NCI-H2196 treated with DMSO at 0.1 percent for 48 hours (cell line): Measurements from ENCODE around the gene VWA1.
A peak's percentile ranks its signal among the peaks of the same experiment; 100 is the strongest.

Source experiments
- DNase-seq: peaks from one replicate; lab custom pipeline; 2025; ENCODE audit not compliant: unreplicated experiment; lab: John Stamatoyannopoulos, UW

VWA1 gene, protein sequence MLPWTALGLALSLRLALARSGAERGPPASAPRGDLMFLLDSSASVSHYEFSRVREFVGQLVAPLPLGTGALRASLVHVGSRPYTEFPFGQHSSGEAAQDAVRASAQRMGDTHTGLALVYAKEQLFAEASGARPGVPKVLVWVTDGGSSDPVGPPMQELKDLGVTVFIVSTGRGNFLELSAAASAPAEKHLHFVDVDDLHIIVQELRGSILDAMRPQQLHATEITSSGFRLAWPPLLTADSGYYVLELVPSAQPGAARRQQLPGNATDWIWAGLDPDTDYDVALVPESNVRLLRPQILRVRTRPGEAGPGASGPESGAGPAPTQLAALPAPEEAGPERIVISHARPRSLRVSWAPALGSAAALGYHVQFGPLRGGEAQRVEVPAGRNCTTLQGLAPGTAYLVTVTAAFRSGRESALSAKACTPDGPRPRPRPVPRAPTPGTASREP

DNA sequence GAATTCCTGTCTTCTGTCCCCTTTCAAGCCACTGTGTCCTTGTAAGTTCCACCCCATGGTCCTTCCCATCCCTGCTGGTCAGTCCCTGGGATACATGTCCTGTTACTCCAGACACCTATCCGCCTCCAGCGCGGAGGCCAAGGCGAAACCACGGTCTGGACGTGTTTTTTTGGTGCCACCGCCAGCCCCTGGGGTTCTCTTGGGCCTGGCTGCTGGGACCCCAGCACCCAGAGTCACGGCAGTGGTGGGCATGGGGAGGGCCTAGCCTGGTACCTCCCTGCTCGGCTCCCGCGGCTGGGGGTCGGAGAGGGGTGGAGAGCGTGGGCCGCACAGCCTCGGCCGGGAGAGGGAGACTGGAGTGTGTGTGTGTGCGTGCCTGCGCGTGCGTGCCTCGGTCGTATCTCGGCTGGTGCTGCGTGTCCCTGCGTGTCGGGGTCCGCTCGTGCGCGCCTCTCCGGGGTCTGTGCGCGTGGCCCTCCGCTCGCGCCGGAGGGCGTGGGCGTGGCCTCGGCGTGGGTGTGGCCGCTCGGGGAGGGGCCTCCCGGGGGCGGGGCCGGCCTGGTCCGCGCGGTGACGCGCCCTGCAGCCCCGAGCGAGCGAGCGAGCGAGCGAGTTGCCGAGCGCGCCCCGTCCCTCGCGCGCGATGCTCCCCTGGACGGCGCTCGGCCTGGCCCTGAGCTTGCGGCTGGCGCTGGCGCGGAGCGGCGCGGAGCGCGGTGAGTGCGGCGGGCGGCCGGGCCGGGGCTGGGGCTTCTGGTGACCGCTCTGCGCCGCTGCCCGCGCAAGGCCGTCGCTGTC, at the start of gene VWA1:
Gene VWA1, plus strand, starts transcription at position 585 of the 798 bp plus-strand sequence. Its CDS starts 59 bp downstream, at position 644.
- DNase-seq = peak; percentile 44

DNA sequence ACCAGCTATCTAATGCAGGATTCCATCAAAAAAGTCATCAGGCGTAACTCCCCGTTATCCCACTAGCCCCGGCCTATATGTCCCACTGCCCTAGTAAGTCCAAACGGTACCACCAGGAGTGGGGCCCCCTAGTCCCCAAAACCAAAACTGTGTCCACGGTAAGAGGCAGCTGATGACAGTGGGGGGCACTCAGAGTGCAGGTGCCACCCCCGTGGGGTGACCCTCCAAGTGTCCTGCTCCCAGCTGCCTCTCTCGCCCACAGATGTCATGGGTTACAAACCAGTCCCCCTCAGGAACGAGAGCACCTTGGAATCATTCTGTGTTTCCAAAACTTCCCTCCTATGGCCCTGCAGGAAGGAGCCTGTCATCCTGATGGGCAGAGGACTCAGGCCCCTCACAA, 49.6 kb upstream of the VWA1 start:
- no peak for DNase-seq

DNA sequence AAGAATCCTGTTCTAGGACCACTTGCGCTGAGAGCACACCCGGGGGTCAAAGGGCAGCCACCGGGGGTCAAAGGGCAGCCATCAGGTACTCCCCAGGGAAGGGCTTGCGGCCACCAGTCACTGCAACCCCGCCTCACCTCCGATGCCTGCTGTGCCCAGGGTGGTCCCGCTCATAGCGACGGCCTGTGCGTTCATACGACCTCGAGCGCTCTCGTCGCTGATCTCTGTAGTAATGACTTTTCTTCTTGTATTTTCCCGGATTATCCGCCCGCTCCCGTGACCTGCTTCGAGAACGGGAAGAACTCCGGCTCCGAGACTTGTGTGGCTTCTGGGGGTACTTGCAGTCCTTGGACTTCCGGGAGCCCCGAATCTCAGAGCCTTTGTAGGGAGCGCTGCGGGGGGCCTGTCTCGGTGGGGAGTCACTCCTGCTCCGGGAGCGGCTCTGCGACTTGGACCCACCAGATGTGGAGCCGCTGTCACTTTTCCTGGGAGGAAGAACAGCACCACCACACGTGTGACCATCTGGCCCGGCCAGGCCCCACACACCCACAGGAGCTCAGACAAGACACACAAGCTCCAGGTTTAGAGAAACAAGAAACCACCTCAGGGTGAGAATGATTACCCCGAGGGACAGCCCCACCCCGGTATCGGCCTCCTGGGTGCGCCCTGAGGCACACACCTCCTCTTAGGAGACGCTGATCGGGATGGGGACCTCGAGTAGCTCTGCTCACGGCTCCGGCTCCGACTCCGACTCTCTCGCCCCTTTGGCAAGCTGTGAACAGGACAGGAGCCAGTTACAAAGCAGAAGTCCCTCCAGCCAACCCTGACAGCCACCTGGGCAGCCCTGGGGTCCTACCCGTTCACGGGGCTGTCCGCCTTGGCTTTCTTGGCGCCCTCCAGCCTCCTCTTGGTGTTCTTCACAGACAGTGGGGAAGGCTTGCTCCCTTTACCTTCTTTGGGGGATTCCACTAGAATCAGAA, 48.1 kb upstream of the VWA1 start:
- DNase-seq = no peak

DNA sequence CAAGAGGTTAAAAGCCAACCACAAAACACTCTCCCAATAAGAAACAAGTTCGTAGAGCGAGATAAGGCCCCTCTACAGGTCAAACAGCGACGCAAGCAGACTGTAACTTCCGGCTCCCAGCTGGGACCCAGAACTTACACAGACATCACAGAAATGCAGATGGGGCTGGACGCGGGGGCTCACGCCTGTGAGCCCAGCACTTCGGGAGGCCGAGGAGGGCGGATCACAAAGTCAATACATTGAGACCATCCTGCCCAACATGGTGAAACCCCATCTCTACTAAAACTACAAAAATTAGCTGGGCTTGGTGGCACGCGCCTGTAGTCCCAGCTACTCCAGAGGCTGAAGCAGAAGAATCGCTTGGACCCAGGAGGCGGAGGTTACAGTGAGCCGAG, 47.4 kb upstream of the VWA1 start:
- no peak for DNase-seq

DNA sequence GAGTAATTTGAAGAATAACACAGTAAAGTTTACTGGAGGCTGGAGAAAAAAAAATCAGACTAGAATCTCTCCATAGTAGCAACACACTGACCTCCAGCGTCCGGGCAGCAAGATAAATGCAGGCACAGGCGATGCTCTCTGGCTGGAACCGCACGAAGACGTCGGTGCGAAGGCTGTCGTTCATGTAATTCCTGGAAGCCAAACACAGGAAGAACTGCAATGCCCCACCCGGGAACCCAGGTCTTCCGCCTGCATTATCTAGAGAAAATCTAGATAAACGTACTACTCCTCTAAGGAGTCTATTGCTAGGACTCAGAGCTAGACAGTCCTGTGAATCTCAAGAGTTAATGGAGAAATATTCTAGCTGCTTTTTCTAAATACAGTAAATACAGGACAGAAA, 44.8 kb upstream of the VWA1 start:
- no peak for DNase-seq

DNA sequence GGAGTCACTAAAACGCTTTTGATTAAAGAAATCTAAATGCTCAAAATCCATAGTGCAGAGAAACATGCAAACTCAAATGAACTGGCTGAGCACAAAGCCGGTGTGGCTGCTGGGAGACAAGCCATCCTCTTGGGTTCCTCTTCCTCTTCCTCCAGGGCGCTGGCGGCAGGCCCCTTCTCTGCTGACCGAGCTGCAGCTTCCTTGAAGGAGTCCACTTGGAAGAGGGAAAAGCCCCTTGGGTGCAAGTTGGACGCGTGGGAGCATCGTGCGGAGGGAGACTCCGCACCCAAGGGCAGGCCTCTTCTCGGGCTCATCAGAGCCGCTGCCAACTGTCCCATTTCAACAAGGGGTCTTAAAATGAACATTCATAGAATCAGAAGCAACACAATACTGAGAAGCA, 44.3 kb upstream of the VWA1 start:
- no peak for DNase-seq

DNA sequence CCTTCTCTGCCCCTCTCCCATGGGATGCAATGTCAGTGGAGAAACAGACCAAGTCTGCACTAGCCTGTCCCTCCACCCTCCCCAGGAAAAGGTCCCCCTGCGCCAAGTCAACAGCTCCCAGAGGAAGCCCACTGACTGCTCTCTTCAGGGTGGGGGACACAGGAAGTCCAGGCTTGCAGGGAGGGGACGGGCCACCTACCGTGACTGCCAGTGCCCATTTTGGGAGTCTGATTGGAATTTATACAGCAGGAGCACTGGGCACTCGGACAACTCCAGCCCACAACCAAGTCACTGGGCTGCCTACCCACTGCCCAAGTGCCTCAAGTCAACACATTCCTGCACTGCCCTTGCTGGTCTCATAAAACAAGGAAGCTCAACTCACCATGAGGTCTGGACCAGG, 42.5 kb upstream of the VWA1 start:
- no peak for DNase-seq

DNA sequence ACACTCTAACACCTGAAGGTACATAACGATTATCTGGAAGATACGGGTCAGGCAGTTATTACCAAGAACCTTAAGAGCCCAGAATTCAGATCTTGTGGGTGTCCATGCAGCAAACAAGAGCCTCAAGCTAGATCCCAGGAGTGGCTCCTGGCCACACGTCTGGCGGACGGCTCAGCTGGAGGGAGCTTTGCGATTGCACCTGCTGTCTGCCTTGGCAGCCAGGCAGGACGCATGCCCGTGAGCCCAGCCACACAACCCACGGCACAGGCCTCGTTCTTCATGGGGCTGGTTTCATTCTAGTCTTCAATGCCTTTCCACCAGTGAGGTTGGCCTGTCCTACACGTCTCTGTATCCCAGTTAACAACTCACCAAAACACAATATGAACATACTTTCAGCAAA, 42.1 kb upstream of the VWA1 start:
- no peak for DNase-seq

DNA sequence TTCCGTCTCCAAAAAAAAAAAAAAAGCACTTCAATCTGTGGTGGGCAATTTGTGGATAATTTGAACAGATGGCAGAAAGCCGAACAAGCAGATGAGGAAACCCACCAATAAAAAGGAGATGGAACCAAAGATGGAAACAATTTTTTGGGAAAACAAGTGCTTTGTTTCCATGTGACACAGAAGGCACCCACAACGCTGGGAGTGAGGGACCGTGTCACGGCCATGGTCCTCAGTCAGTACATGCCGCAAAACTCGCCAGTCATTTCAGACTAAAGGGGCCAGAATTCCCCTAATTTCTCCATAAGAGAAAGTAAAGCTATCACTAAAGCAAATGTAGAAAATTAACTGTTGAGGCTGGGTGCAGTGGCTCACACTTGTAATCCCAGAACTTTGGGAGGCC, 41.4 kb upstream of the VWA1 start:
- DNase-seq = no peak

DNA sequence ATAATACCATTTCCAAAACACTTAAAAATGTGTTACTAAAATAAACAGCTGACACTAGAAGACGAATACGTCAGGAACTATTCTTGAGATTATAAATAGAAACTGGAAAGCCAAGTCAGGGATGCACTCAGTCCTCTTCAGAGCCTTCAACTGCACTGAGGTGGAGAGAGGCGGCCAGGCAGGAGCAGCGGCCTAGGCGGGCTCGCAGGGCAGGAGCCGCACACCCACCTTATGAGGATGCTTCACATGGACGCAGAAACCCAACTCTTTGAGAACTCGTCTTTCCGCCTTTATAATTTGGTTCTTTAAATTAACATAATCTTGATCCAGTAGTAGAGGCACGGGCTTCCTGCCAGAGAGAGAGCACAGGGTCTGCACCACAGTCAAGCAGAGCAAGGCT, 40.3 kb upstream of the VWA1 start:
- DNase-seq = no peak

DNA sequence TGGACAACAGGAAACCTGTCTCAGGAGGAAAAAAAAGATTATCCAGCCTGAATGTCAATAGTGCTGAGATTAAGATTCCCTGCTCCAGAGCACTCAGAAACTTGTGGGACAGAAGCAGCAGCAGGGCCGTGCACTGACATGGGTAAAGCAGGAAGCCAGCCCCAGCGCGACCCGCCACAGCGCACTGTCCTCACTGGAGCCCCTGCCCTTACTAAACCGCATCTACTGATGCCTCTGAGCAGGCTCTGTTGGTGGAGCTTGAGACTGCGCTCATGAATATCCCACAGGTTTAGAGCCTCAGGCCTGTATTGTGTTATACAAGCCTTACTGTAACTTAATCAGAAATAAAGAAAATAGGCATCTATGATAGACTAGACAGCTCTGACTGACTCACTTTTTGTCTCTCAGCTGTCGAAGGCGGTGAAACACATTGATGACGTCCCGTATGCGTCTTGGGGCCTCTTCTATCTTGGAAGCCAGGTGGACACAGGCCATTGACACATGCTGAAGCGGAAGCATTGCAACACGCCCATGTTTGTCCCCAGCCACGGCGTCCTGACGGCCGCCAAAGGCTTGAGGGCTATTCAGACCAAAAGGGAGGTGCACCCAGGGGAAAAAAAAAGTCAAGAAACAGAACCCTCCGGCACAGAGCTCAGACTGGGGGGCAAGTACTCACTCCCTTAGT, 37.5 kb upstream of the VWA1 start:
- DNase-seq = no peak

DNA sequence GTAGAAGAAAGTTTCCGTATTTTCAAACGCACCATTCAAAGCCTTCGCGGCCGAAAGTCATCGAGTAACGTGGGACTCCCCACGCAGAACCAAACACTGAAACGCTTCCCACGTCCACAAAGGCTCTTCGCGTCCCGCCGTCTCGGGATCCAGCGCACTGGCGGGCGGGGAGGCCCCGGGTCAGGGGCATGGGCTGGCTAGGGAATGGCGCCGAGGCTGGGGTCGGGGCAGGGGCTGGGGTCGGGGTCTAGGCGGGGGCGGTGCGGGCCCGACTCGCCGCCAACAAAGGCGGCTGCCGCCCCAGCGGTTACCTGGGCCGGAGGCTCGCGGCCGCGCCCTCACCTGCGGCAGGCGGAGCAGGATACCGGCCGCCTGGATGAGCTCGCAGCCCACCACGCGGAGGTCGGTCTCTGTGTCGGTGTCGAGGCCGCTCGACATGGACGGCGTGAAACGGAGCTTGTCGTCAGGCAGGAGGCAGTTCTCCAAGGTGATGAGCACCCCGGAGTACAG, 36.8 kb upstream of the VWA1 start:
- no peak for DNase-seq

DNA sequence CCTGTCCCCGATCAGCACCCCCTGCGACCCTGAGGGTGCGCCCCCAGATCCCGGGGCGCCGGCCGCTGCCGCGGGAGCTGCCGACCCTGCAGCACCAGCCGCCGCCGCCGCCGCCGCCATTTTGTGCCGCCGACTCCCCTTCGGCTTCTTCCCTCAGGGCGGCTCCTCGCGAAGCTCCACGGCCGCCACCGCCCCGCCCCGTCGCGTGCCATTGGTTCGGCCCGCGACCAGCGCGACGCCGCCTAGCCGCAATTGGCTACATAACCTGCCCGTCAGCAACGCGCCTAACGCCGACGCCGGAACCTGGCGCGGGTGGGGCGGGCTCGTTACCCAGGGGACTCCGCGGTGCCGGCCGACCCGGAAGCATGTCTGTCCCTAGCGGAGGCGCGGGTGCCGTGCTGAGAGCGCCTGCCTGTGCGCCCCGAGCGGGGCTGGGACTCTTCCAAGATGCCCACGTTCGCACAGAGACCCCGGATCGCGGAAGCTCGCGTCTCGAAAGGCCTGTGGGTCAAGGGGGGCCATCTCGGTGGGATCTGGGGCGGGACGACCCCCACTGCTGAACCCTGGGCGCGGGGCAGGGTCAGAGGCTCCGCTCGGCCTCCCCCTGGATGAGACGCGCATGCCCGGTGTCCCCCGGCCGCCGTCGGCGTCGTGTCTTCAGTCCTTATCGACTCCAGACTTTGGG, 36.2 kb upstream of the VWA1 start, which contains the start of gene CCNL2:
Gene CCNL2, minus strand, starts transcription at position 149 of the 685 bp plus-strand sequence. Its CDS starts 29 bp downstream, at position 120.
- DNase-seq = peak; percentile 93

DNA sequence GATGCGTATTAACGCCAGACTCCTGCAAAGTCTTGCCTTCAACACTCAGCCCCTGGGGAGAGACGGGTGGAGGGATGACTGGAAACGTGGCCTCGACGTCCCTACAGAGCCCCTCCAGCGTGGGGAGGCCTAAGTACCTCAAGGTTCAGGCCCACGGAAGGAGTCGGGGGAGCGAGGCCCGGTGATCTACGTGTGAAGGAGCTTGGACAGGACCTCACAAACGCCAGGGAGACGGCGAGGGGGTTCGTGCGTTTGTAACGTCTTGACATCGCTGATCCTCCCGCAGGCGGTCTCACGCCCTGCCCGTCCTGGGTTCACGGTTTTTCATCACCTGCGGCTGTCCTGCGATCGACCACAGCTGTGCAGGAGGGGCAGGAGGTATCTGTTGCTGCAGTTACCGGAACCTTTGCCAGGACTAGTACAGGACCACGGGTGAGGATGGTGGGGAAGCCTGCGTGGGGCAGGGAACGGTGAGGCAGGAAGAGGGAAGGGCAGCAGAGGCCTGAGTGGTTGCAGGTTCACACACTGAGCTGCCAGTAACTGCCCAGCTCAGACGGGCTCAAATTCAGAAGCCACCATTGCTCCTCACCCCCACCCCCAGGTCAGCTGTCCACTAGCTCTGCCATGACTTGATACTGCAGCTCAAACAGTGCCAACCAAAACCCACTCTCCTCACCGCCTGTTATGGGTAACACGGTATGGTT, 35.5 kb upstream of the VWA1 start:
- DNase-seq = no peak

DNA sequence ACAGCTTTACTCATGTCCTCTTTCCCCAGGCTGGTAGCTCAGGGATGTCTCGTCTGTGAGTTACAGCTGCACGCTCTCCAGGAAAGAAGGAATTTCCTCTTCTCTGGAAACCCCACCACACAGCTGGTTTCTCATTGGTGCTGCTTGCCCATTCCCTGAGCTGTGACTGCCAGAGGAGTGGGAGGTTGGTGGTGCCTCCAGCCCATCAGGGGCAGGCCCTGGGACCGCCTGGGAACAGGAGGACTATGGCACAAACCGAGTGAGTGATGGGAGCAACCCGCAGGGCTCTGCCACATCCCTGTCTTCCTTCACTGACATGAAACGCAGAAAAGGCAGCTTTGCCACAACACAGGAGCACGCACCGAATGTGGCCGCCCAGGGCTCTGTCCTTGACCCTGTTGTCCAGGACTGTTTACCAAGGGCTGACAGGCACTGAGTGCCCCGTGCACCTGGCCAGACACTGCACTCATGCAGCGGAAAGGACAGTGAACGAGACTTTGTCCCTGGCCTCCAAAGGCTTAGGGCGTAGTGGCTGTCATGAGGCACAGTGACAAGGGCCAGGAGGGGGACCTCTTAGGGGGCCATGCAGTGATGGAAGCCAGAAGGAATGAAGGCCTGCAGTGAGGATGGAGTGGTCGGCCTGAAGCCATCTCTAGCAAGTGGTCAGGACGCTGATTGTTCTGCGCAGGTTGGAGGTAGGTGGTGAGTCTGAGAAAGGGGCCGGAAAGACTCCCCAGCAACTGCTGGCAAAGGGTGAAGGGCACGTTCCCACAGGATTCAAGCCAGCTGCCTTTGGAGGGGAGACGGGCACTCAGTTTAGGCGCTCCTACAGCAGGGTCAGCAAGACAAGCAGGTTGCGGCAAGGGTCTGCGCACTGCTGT, 34.7 kb upstream of the VWA1 start:
- no peak for DNase-seq

DNA sequence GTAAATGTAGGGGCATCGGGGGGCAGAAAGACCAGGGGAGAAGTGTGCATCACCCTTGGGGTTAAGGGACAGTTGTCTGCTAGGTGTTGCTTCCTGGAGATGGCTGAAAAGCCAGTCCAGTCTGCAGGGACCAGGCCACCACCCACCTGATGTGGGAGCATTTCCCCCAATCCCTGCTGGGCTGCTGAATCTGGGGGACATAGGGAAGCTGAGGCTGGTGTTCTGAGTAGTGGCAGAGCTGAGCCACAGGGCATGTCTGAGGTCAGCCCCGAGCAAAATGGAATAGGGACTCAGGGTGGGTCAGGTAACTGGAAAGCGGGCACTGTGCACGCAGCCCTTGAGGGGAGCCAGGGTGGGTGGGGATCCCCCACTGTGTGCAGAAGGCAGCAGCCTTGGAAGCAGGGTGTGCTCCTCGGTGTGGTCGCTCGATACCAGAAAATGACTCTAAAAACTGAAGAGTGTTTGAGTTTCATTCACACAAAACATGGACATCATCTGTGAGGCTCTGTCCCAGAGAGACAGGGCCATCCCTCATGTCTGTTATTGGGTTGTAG, 34.0 kb upstream of the VWA1 start:
- DNase-seq = no peak

DNA sequence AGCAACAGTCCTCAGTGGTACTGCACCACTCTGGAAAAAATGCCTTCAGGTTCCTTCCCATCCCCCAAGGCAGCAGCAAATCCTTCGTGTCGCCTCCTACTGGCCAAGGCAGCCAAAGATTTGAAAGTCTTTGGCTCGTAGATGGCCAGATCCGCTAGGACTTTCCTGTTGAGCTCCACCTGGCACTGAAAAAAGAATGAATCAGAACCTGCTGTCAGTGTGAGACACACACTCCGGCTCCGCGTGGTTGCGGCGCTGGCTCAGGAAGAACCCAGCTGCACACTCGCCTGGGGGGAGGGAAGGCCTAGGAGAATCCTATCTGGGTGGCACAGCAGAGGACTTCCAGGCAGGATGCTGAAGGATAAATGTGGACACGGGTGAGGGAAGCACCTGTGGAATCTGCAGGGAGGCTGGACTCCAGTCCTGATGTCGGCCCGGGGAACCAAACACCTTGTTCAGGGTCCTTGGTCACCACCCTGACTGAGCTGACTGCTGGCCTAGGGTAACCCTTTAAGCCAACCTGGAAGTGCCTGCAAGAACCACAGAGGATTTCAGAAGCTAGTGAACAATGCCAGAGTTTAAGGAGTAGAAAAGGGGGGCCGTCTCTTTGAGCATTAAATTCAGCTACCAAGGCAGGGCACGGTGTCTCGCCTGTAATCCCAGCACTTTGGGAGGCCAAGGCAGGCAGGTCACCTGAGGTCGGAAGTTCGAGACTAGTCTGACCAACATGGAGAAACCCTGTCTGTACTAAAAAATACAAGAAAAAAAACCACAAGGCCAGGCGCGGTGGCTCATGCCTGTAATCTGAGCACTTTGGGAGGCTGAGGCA, 33.2 kb upstream of the VWA1 start:
- peak; percentile 31 for DNase-seq
